ENCODE results near the gene CACNA1C.
A peak's percentile ranks its signal among the peaks of the same experiment; 100 is the strongest.
"Not testable (repeated sequence)": the region's sequence is repeated elsewhere in the genome, so short reads cannot be mapped to it uniquely, and the experiment has no call there.

CACNA1C gene

DNA sequence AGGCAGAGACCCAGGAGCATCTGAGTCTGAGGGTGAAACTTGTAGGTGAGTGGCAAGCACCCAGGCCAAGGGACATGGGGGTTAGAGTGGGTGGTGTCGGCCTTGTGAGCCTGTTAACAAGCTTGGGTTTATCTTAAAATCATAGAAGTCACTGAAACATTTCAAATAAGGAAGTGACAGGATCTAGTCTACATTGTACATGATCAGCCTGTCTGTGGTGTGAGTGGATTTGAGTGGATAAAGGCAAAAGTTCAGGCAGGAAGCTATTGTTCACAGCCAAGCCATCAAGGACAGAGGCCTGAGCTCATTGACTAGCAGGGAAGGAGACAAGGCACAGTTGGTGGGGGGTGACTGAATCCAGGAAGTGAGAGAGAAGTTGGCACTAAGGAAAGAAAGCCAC lies 682.6 kb downstream of the CACNA1C start:
- DNase-seq: peak in 1 of 2 experiments; percentile 5

- no peak for DNase-seq
Measured at GRCh38 chr12:2737656-2738241, 685.0 kb downstream of the CACNA1C start.

DNA sequence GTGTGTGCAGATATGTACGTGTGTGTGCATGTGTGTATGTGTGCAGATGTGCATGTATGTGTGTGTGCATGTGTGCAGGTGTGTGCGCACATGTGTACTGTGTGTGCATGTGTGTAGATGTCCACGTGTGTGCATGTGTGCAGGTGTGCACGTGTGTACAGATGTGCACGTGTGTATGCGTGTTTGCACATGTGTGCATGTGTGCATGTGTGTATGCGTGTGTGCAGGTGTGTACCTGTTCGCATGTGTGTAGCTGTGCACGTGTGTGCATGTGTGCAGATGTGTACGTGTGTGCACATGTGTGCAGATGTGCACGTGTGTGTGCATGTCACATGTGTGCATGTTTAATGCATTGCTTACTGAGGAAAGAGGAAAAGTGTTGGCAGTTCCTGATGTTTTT lies 686.3 kb downstream of the CACNA1C start:
- no peak for DNase-seq

GRCh38 chr12:2739832-2740641 lies 687.2 kb downstream of the CACNA1C start:
- DNase-seq: peak; percentile 2 to 45

DNA sequence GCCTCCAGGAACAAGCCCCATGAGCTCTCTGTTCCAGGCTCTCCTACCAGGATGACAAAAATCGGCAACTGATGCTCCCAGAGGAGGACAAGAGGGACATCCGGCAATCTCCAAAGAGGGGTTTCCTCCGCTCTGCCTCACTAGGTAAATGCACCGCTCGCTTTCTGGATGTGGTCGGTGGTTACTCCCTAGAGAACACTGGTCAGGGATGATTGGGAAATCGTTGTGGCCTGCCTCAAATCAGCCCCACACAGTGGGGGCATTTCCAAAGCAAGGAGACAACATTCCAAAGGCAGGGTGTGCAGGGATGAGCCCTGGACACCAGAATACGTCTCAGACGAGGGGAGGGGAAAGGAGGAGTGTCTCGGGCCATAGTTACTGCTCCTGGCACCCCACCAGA lies 689.2 kb downstream of the CACNA1C start:
- not testable (repeated sequence) for DNase-seq

- no peak for DNase-seq
Measured at GRCh38 chr12:2743478-2743877, 690.7 kb downstream of the CACNA1C start.

GRCh38 chr12:2745655-2746054 lies 692.9 kb downstream of the CACNA1C start:
- no peak for DNase-seq
